Hepatocyte (in vitro differentiated cells): Measurements from ENCODE around the gene VEPH1. TPM values are rescaled to one million over a fixed set of nuclear protein-coding genes. Genes with fewer than 3 reads are reported as not detected.

Experiments
- DNase-seq: peaks from one replicate; pipeline ENCODE4 v3.0.0-alpha.2; 2016; ENCODE audit warnings: low spot score
- H2AFZ ChIP-seq: fragments of 200-600 bp; sonication (generic); 2 replicates; pipeline ENCODE4 v1.6.0; 2016; ENCODE audit warnings: antibody characterized with exemption, mild to moderate bottlenecking
- H3K27ac ChIP-seq: fragments of 200-600 bp; sonication (generic); 2 replicates; pipeline ENCODE4 v1.5.1; 2016; ENCODE audit warnings: mild to moderate bottlenecking
- H3K27me3 ChIP-seq: fragments of 200-600 bp; sonication (generic); 2 replicates; pipeline ENCODE4 v1.6.1; 2016
- H3K36me3 ChIP-seq: fragments of 200-600 bp; sonication (generic); replicated peaks from 2 replicates; pipeline ENCODE4 v1.5.1; 2016; ENCODE audit warnings: low read depth; ENCODE audit not compliant: insufficient read depth
- H3K4me1 ChIP-seq: fragments of 200-600 bp; sonication (generic); 2 replicates; pipeline ENCODE4 v1.5.1; 2016; ENCODE audit warnings: mild to moderate bottlenecking, moderate library complexity; ENCODE audit not compliant: insufficient read depth
- H3K4me2 ChIP-seq: fragments of 200-600 bp; sonication (generic); 2 replicates; pipeline ENCODE4 v1.6.0; 2016
- H3K4me3 ChIP-seq: fragments of 200-600 bp; sonication (generic); 2 replicates; pipeline ENCODE4 v1.5.1; 2016; ENCODE audit warnings: mild to moderate bottlenecking
- H3K79me2 ChIP-seq: fragments of 200-600 bp; sonication (generic); 2 replicates; pipeline ENCODE4 v1.6.0; 2017; ENCODE audit warnings: mild to moderate bottlenecking
- H3K9me2 ChIP-seq: fragments of 200-600 bp; sonication (generic); replicated peaks from 2 replicates; pipeline ENCODE4 v1.6.0; 2017; ENCODE audit warnings: mild to moderate bottlenecking; ENCODE audit not compliant: insufficient read depth
- H3K9me3 ChIP-seq: fragments of 200-600 bp; sonication (generic); 2 replicates; pipeline ENCODE4 v1.5.1; 2016; ENCODE audit warnings: low read depth, mild to moderate bottlenecking
- H4K20me1 ChIP-seq: fragments of 200-600 bp; sonication (generic); 2 replicates; pipeline ENCODE4 v1.6.0; 2016; ENCODE audit warnings: mild to moderate bottlenecking; ENCODE audit not compliant: insufficient read depth, poor library complexity, severe bottlenecking
- EZH2 ChIP-seq: fragments of 200-600 bp; sonication (generic); IDR thresholded peaks from 2 replicates; pipeline ENCODE4 v1.6.1; 2016; ENCODE audit warnings: antibody characterized with exemption, mild to moderate bottlenecking, borderline replicate concordance
- EZH2phosphoT487 ChIP-seq: fragments of 200-600 bp; sonication (generic); IDR thresholded peaks from one replicate; pipeline ENCODE4 v1.6.1; 2018; ENCODE audit warnings: antibody characterized with exemption, mild to moderate bottlenecking, low read depth, moderate library complexity; ENCODE audit not compliant: unreplicated experiment, severe bottlenecking
- WGBS: methylation state at CpG from one replicate; pipeline ENCODE4 v1.1.6; 2016; ENCODE audit warnings: low lambda C conversion rate; ENCODE audit errors: missing lambda C conversion rate; 5-methylcytosine and 5-hydroxymethylcytosine counted together
- polyA plus RNA-seq: library from polyadenylated mRNA; unstranded; fragments of >200 nt; fragmentation: Nextera tagmentation; extraction: Ambion mirVana; gene quantifications from 2 replicates; pipeline ENCODE4 v1.2.1, GENCODE V29; 2016
- total RNA-seq: library from RNA; depleted of rRNA; stranded (reverse); fragments of >200 nt; gene quantifications from 2 replicates; pipeline ENCODE4 v1.2.3, GENCODE V29; 2014
- TF ChIP-seq, protein P1 (sequence below): fragments of 200-600 bp; sonication (generic); IDR thresholded peaks from 2 replicates; pipeline ENCODE4 v1.5.1; 2016; ENCODE audit warnings: antibody characterized with exemption, mild to moderate bottlenecking; ENCODE audit not compliant: poor library complexity

The VEPH1 gene
- total and polyA plus RNA-seq, 2 experiments from 2014 or later, result 2.5 to 4.7 TPM

DNA sequence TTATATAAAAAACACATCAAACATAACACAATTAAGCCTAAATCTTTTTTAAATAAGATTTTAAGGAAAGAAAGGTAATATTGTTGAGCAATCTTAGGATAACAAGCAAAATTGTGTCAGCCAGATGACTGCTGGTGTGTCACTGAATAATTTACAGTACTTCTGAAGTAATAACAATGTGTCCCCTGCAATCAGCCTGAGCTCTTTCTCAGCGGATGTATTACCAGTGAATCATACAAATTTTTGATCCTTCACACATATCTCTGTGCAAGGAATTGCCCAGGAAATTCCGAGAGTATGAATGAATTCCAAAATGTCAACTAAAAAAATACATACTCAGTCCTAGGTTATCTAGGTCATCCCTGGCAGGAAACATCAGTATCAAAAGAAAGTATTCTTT, 143.2 kb downstream of the VEPH1 start:
- H3K9me3 ChIP-seq, result no peaks in the 10 kb centered on the region
- no peaks in the 10 kb centered on the region for H3K79me2 ChIP-seq
- no peak for DNase-seq
- H3K27me3 ChIP-seq, result no peaks in the 10 kb centered on the region
- H3K36me3 ChIP-seq, result no peaks in the 10 kb centered on the region
- H3K27ac ChIP-seq, result no peak overlapping the region
- H3K9me2 ChIP-seq, result no peaks in the 10 kb centered on the region
- 74% methylated on average over 2 of the region's 2 CpGs for WGBS
- H2AFZ ChIP-seq, result no peak overlapping the region
- H3K4me2 ChIP-seq, result no peak overlapping the region
- no peak overlapping the region for H3K4me3 ChIP-seq
- TF ChIP-seq, protein P1, sequence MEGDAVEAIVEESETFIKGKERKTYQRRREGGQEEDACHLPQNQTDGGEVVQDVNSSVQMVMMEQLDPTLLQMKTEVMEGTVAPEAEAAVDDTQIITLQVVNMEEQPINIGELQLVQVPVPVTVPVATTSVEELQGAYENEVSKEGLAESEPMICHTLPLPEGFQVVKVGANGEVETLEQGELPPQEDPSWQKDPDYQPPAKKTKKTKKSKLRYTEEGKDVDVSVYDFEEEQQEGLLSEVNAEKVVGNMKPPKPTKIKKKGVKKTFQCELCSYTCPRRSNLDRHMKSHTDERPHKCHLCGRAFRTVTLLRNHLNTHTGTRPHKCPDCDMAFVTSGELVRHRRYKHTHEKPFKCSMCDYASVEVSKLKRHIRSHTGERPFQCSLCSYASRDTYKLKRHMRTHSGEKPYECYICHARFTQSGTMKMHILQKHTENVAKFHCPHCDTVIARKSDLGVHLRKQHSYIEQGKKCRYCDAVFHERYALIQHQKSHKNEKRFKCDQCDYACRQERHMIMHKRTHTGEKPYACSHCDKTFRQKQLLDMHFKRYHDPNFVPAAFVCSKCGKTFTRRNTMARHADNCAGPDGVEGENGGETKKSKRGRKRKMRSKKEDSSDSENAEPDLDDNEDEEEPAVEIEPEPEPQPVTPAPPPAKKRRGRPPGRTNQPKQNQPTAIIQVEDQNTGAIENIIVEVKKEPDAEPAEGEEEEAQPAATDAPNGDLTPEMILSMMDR, result no peak
- TF ChIP-seq EZH2 (no peak), EZH2phosphoT487 (no peak)
- H3K4me1 ChIP-seq, result no peaks in the 10 kb centered on the region
- H4K20me1 ChIP-seq, result no peaks in the 10 kb centered on the region

DNA sequence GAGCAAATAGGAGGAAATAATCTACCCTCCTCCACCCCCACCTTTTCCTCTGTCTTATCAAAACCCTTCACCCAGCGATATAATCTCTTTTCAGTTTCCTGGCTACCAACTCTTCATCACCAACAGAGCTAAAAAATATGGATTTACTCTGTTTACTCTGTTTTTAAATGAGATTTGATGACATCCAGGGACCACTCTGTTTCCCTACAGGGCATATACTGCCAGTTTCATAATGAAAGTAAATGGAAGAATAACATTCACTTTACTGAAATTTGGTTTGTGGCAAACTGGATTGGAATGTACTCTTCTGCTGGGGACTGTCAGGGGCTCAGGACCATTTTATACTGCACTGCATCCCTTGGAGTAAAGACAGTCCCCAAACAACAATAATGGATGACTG, 146.7 kb downstream of the VEPH1 start:
- H3K4me1 ChIP-seq, result no peaks in the 10 kb centered on the region
- no peaks in the 10 kb centered on the region for H3K79me2 ChIP-seq
- no peak overlapping the region for H2AFZ ChIP-seq
- H3K9me2 ChIP-seq, result no peaks in the 10 kb centered on the region
- H3K9me3 ChIP-seq, result no peaks in the 10 kb centered on the region
- no peaks in the 10 kb centered on the region for H3K27me3 ChIP-seq
- TF ChIP-seq EZH2 (no peak), EZH2phosphoT487 (no peak)
- TF ChIP-seq, protein P1, result no peak
- H4K20me1 ChIP-seq, result no peaks in the 10 kb centered on the region
- H3K36me3 ChIP-seq, result no peaks in the 10 kb centered on the region
- no peak overlapping the region for H3K4me2 ChIP-seq
- no peak for DNase-seq
- no peak overlapping the region for H3K27ac ChIP-seq
- H3K4me3 ChIP-seq, result no peak overlapping the region
- 89% methylated on average over 1 of the region's 1 CpG for WGBS

DNA sequence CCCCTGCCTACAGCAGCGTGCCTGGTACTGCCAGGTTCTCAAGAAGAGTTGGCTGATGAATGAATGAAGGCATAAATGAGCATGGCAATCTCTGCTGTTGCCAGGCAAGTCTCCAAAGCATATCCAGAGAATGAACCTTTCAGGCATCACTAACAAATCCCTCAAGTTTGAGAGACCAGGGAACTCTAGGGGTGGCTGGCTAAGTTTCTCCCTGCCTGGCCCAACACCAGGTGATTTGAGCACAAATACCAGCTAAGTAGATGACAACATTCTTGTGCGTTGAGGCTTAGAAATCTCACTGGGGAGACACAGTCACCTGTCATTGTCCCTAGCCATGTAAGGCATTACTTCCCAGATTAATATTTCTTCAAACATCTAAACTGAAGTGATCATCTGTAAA, 147.9 kb downstream of the VEPH1 start:
- no peaks in the 10 kb centered on the region for H3K27me3 ChIP-seq
- no peaks in the 10 kb centered on the region for H3K79me2 ChIP-seq
- TF ChIP-seq, protein P1, result no peak
- TF ChIP-seq EZH2phosphoT487, result no peak
- no peak for TF ChIP-seq EZH2
- H3K4me1 ChIP-seq, result no peaks in the 10 kb centered on the region
- H3K4me3 ChIP-seq, result no peak overlapping the region
- H3K4me2 ChIP-seq, result no peak overlapping the region
- DNase-seq, result no peak
- no peaks in the 10 kb centered on the region for H4K20me1 ChIP-seq
- H3K36me3 ChIP-seq, result no peaks in the 10 kb centered on the region
- no peak overlapping the region for H3K27ac ChIP-seq
- no peaks in the 10 kb centered on the region for H3K9me3 ChIP-seq
- H3K9me2 ChIP-seq, result no peaks in the 10 kb centered on the region
- WGBS, result 78% methylated on average over 2 of the region's 2 CpGs
- H2AFZ ChIP-seq, result no peak overlapping the region

DNA sequence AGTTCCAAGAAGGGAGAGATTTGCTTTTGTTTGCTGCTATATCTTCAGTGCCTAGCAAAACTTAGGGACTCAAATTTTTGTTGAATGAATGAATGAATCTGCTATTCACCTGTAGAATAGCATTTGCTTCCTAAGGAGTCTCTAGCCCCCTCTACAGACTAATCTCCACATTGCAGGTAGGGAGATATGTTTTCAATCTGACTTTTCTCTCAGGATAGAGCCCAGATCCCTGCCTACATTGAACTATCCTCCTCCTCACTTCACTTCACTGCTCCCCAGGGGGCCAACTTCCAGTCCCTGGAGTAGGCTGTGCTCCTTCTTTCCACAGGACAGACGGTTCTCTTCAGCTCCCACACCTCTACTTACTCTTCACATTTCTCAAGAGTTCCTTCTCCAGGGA, 148.5 kb downstream of the VEPH1 start:
- Histone ChIP-seq H4K20me1 (no peaks in the 10 kb centered on the region), H3K27me3 (no peaks in the 10 kb centered on the region), H3K9me2 (no peaks in the 10 kb centered on the region), H3K4me1 (no peaks in the 10 kb centered on the region), H3K79me2 (no peaks in the 10 kb centered on the region), H3K4me2 (no peak overlapping the region), H3K4me3 (no peak overlapping the region), H3K27ac (no peak overlapping the region), H2AFZ (no peak overlapping the region), H3K36me3 (no peaks in the 10 kb centered on the region), H3K9me3 (no peaks in the 10 kb centered on the region)
- peak; percentile 36 for DNase-seq
- TF ChIP-seq, protein P1, result peak; percentile 21
- TF ChIP-seq EZH2, result no peak
- WGBS, result 28% methylated on average over 1 of the region's 1 CpG
